ENCODE results near the gene UBR1. TPM values are rescaled to one million over a fixed set of nuclear protein-coding genes. Genes with fewer than 3 reads are reported as not detected.

UBR1 gene
- total RNA-seq, 1 donor from 2014 or later = 22.3 TPM

- Mint-ChIP-seq H3K27me3 (ENCODE audit: low read depth) (no peaks in the 10 kb centered on the region), H3K9me3 (ENCODE audit: low read depth) (no peaks in the 10 kb centered on the region), H3K4me1 (ENCODE audit: low read depth) (no peaks in the 10 kb centered on the region), H3K27ac (ENCODE audit: unreplicated experiment) (no peak overlapping the region), H3K4me3 (ENCODE audit: unreplicated experiment) (no peak overlapping the region), H3K36me3 (ENCODE audit: low read depth) (peaks cover 20% of the 10 kb centered on the region)
- DNase-seq (ENCODE audit: low spot score) = no peak
- TF ChIP-seq CTCF (IDR thresholded peaks at IDR 0.05) = no peak
Measured at GRCh38 chr15:43144512-43144911, 38.7 kb upstream of the UBR1 start.

- no peaks in the 10 kb centered on the region for H3K4me1 Mint-ChIP-seq (ENCODE audit: low read depth)
- H3K27me3 Mint-ChIP-seq (ENCODE audit: low read depth) = no peaks in the 10 kb centered on the region
- no peaks in the 10 kb centered on the region for H3K9me3 Mint-ChIP-seq (ENCODE audit: low read depth)
- DNase-seq (ENCODE audit: low spot score) = no peak
- no peak overlapping the region for H3K4me3 Mint-ChIP-seq (ENCODE audit: unreplicated experiment)
- no peak overlapping the region for H3K27ac Mint-ChIP-seq (ENCODE audit: unreplicated experiment)
- H3K36me3 Mint-ChIP-seq (ENCODE audit: low read depth) = peaks cover 26% of the 10 kb centered on the region
- no peak for TF ChIP-seq CTCF (IDR thresholded peaks at IDR 0.05)
Measured at GRCh38 chr15:43143203-43143941, 37.5 kb upstream of the UBR1 start.

- no peak overlapping the region for H3K4me3 Mint-ChIP-seq (ENCODE audit: unreplicated experiment)
- H3K4me1 Mint-ChIP-seq (ENCODE audit: low read depth) = peaks cover 21% of the 10 kb centered on the region
- no peak overlapping the region for H3K27ac Mint-ChIP-seq (ENCODE audit: unreplicated experiment)
- DNase-seq (ENCODE audit: low spot score) = no peak
- no peak for TF ChIP-seq CTCF (IDR thresholded peaks at IDR 0.05)
- no peaks in the 10 kb centered on the region for H3K27me3 Mint-ChIP-seq (ENCODE audit: low read depth)
- no peaks in the 10 kb centered on the region for H3K9me3 Mint-ChIP-seq (ENCODE audit: low read depth)
- peaks cover 22% of the 10 kb centered on the region for H3K36me3 Mint-ChIP-seq (ENCODE audit: low read depth)
Measured at GRCh38 chr15:43135351-43135750, 29.5 kb upstream of the UBR1 start.

- Mint-ChIP-seq H3K4me3 (ENCODE audit: unreplicated experiment) (peak overlapping the region; percentile 79), H3K27me3 (ENCODE audit: low read depth) (no peaks in the 10 kb centered on the region), H3K27ac (ENCODE audit: unreplicated experiment) (peak overlapping the region; percentile 66), H3K9me3 (ENCODE audit: low read depth) (no peaks in the 10 kb centered on the region), H3K36me3 (ENCODE audit: low read depth) (peaks cover 16% of the 10 kb centered on the region), H3K4me1 (ENCODE audit: low read depth) (peaks cover 21% of the 10 kb centered on the region)
- TF ChIP-seq CTCF (IDR thresholded peaks at IDR 0.05) = no peak
- DNase-seq (ENCODE audit: low spot score) = no peak
Measured at GRCh38 chr15:43134157-43134635, 28.4 kb upstream of the UBR1 start.

GRCh38 chr15:43133430-43134156 lies 27.8 kb upstream of the UBR1 start, which contains the start of gene TMEM62:
TSS of gene TMEM62 (plus strand) at chr15:43133586. CDS start at chr15:43133803, 217 bp downstream.
- peaks cover 21% of the 10 kb centered on the region for H3K4me1 Mint-ChIP-seq (ENCODE audit: low read depth)
- H3K4me3 Mint-ChIP-seq (ENCODE audit: unreplicated experiment) = peak within 1 kb of the TSS; percentile 88
- no peak for DNase-seq (ENCODE audit: low spot score)
- TF ChIP-seq CTCF (IDR thresholded peaks at IDR 0.05) = peak; percentile 21
- peaks cover 11% of the 10 kb centered on the region for H3K36me3 Mint-ChIP-seq (ENCODE audit: low read depth)
- H3K27me3 Mint-ChIP-seq (ENCODE audit: low read depth) = no peaks in the 10 kb centered on the region
- H3K27ac Mint-ChIP-seq (ENCODE audit: unreplicated experiment) = peak within 1 kb of the TSS; percentile 69
- peaks cover 3% of the 10 kb centered on the region for H3K9me3 Mint-ChIP-seq (ENCODE audit: low read depth)
